ENCODE measurements around the gene SLC22A3. TPM values are rescaled to one million over a fixed set of nuclear protein-coding genes. Genes with fewer than 3 reads are reported as not detected.

SLC22A3 gene
- total and polyA plus RNA-seq, 2 of the 13 experiments (the other 11 are each of a cell fraction or from before 2014, with no cell fraction given) = 12.0 to 31.5 TPM

DNA sequence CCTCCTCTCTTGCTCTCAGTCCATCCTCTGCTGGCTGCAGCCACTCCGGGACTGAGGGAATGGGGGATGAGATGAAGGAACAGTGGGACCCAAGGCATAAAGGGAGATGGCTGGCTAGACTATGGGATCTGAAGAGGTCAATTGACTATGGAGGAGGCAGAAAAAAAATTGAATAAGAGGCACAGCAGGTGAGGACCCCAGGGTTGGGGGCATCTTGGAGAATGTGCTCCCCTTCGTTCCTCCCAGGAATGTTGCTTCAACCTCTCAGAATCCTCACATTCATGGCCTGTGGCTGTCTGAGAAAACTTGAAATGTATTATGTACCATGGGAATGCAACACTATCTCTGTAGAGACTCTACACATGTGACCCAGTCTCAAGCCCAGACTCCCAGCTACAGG is 121.0 kb downstream of the SLC22A3 start:
- in situ Hi-C loops (cut with HindIII; ENCODE audit: extremely low pct_ligation_motif_present, low pct_unique_long_range_greater_than_20kb) (no loop called here), intact Hi-C loops (cut with micrococcal nuclease; ENCODE audit: unreplicated experiment) (no loop called here)
- H3K4me3 ChIP-seq (replicated peaks in 1 of 3; ENCODE audit: insufficient read depth in 1 of 3, low read depth in 2 of 3, low read length in 3 of 3) = no peak overlapping the region
- no peaks in the 10 kb centered on the region for H3K27me3 ChIP-seq (ENCODE audit: control insufficient read depth in 1 of 2, insufficient read depth in 2 of 2, low read length in 2 of 2)
- TF ChIP-seq THAP9 (CRISPR knock-in tag; IDR thresholded peaks at IDR 0.05; ENCODE audit: borderline replicate concordance) (no peak), ZNF430 (CRISPR knock-in tag; IDR thresholded peaks at IDR 0.05) (no peak), SMC3 (IDR thresholded peaks at IDR 0.05; ENCODE audit: low read length) (no peak), SP5 (CRISPR knock-in tag; IDR thresholded peaks at IDR 0.05; ENCODE audit: borderline replicate concordance, low read depth) (no peak), NCOA2 (CRISPR knock-in tag; IDR thresholded peaks at IDR 0.05) (no peak), PPARG (CRISPR knock-in tag; conservative IDR thresholded peaks at IDR 0.05) (no peak), ARNTL (CRISPR knock-in tag; IDR thresholded peaks at IDR 0.05) (no peak), ZBTB14 (CRISPR knock-in tag; IDR thresholded peaks at IDR 0.05) (no peak), XRCC5 (optimal IDR thresholded peaks at IDR 0.05; ENCODE audit: low read length) (no peak), ZNF629 (CRISPR knock-in tag; conservative IDR thresholded peaks at IDR 0.05) (no peak), ZNF550 (CRISPR knock-in tag; IDR thresholded peaks at IDR 0.05; ENCODE audit: borderline replicate concordance) (no peak), LCORL (IDR thresholded peaks at IDR 0.05) (no peak), LCORL (CRISPR knock-in tag; IDR thresholded peaks at IDR 0.05) (no peak), TGIF2 (CRISPR knock-in tag; IDR thresholded peaks at IDR 0.05) (no peak), HDAC2 (CRISPR knock-in tag; IDR thresholded peaks at IDR 0.05) (no peak)
- TF ChIP-seq, protein P1, sequence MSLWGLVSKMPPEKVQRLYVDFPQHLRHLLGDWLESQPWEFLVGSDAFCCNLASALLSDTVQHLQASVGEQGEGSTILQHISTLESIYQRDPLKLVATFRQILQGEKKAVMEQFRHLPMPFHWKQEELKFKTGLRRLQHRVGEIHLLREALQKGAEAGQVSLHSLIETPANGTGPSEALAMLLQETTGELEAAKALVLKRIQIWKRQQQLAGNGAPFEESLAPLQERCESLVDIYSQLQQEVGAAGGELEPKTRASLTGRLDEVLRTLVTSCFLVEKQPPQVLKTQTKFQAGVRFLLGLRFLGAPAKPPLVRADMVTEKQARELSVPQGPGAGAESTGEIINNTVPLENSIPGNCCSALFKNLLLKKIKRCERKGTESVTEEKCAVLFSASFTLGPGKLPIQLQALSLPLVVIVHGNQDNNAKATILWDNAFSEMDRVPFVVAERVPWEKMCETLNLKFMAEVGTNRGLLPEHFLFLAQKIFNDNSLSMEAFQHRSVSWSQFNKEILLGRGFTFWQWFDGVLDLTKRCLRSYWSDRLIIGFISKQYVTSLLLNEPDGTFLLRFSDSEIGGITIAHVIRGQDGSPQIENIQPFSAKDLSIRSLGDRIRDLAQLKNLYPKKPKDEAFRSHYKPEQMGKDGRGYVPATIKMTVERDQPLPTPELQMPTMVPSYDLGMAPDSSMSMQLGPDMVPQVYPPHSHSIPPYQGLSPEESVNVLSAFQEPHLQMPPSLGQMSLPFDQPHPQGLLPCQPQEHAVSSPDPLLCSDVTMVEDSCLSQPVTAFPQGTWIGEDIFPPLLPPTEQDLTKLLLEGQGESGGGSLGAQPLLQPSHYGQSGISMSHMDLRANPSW (CRISPR knock-in tag; IDR thresholded peaks at IDR 0.05; ENCODE audit: borderline replicate concordance) = no peak
- TF ChIP-seq, protein P2, sequence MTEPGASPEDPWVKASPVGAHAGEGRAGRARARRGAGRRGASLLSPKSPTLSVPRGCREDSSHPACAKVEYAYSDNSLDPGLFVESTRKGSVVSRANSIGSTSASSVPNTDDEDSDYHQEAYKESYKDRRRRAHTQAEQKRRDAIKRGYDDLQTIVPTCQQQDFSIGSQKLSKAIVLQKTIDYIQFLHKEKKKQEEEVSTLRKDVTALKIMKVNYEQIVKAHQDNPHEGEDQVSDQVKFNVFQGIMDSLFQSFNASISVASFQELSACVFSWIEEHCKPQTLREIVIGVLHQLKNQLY (CRISPR knock-in tag; IDR thresholded peaks at IDR 0.05) = no peak
- CTCF ChIA-PET (ENCODE audit: low intra/inter-chr PET ratio, low total read pairs) = no interaction called here
- FAIRE-seq = no peak
- no peak for ATAC-seq
- BruUV-seq (replicated peaks) = no TSS peak
- H4K20me1 ChIP-seq (ENCODE audit: insufficient read depth, low read length) = no peaks in the 10 kb centered on the region
- no peaks in the 10 kb centered on the region for H3K36me3 ChIP-seq (replicated peaks in 1 of 2; ENCODE audit: control insufficient read depth in 1 of 2, insufficient read depth in 2 of 2, low read length in 2 of 2)
- no peak overlapping the region for H2AFZ ChIP-seq (ENCODE audit: low read length)
- H3K27ac ChIP-seq (ENCODE audit: extremely low read length, insufficient read depth, low read length) = no peak overlapping the region
- no peak overlapping the region for H3K9ac ChIP-seq (ENCODE audit: insufficient read depth, low read depth, low read length)
- H3K79me2 ChIP-seq (ENCODE audit: insufficient read depth, low read length) = no peaks in the 10 kb centered on the region
- H3K4me1 ChIP-seq (ENCODE audit: insufficient read depth, low read length) = no peaks in the 10 kb centered on the region
- POLR2A ChIA-PET = no interaction called here
- DNase-seq (ENCODE audit: low spot score) = no peak
- H3K9me3 ChIP-seq (ENCODE audit: low read length) = no peaks in the 10 kb centered on the region
- no peak overlapping the region for H3K4me2 ChIP-seq (ENCODE audit: low read depth, low read length)
- WGBS (ENCODE audit: low lambda C conversion rate) = 54% methylated on average over 2 of the region's 2 CpGs

Data from HepG2 (cell line).